ENCODE results near the gene ARMH3. TPM values are rescaled to one million over a fixed set of nuclear protein-coding genes. Genes with fewer than 3 reads are reported as not detected.

ARMH3 gene
- total RNA-seq, 2 donors from 2014 or later, result 5.6 to 8.3 TPM

DNA sequence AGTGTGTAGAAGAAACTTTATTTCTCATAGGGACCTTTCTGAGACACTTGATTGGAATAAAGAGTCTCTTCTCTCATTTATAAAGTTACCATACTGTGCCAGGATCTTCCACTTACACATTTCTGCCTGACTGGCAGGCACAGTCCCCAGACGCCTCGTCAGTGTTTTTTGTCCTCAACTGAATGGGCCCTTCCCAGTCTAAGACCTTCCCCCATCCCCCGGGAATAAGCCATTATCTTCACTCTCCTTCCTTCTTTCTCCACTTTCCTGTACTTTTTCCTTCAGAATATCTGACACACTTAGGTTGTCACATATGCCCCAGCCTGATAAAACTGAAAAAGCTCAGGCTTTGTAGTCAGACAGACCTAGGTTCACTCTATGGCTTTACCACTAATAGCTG is 177.1 kb downstream of the ARMH3 start:
- Histone ChIP-seq H3K27ac (no peak overlapping the region), H3K4me3 (no peak overlapping the region), H3K27me3 (no peaks in the 10 kb centered on the region), H3K36me3 (replicated peaks in 1 of 2; ENCODE audit: insufficient read depth in 1 of 2, low read depth in 2 of 2) (no peaks in the 10 kb centered on the region), H3K4me1 (no peaks in the 10 kb centered on the region), H3K9me3 (no peaks in the 10 kb centered on the region)
- ATAC-seq, result no peak
- intact Hi-C loops (cut with DNase I), result no loop called here
- 85 to 87% methylated on average over 3 of the region's 3 CpGs for WGBS, 2 donors
- TF ChIP-seq CTCF (IDR thresholded peaks at IDR 0.05), result no peak
- no peak for TF ChIP-seq POLR2A (IDR thresholded peaks at IDR 0.05)
- DNase-seq, result no peak

DNA sequence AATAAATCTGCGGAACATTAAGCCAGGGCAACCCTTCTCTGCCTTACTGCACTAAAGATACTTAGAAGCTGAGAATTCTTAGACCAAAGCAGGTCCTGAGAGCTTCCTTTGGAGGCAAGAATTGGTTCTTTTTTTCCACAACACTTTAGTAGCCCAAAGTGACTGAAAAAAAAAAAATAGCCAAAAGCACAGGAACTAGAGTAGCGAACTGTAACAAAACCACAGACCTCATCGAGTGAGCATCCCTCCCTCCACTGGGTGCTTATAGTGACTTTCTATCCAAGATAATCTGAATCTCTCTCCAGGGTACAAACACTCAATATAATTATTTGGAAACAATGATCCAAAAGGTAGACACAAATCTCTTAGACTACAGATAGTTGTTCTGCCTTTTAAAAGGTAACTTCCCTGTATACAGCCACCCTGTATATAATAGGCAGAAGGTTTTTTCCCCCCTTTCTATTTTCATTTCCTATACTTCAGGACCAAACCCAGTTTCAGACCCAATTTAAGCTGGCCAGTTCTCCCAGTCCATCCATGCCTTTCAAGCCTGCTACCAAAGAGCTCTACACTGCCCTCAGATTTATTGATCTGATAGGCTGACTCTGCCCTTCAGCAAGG is 180.8 kb downstream of the ARMH3 start:
- no peaks in the 10 kb centered on the region for H3K36me3 ChIP-seq (replicated peaks in 1 of 2; ENCODE audit: insufficient read depth in 1 of 2, low read depth in 2 of 2)
- no peak overlapping the region for H3K4me3 ChIP-seq
- intact Hi-C loops (cut with DNase I), result no loop called here
- H3K4me1 ChIP-seq, result no peaks in the 10 kb centered on the region
- H3K27me3 ChIP-seq, result no peaks in the 10 kb centered on the region
- DNase-seq (no peak), ATAC-seq (no peak)
- TF ChIP-seq POLR2A (IDR thresholded peaks at IDR 0.05) (no peak), CTCF (IDR thresholded peaks at IDR 0.05) (no peak)
- WGBS, 2 donors, result 73 to 92% methylated on average over 3 of the region's 3 CpGs
- no peak overlapping the region for H3K27ac ChIP-seq
- H3K9me3 ChIP-seq, result no peaks in the 10 kb centered on the region

DNA sequence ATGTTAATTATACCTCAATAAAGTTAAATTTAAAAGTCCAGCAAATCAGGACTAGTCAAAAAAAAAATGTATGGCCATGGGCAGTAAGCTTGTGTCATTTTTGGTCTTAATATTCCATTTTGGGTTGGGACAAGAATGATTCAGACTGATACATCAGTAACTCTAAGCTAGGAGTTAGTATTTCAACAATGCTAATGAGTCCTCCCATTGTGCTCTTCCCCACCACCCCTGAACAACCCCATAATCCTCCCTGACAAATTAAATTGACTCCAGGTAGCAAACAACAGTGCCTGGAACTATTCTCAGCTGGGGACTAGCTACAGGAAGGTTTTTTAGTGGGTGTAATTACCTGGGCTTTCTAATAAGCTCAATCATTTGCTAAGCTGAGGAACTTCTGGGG is 181.7 kb downstream of the ARMH3 start:
- Histone ChIP-seq H3K27me3 (no peaks in the 10 kb centered on the region), H3K4me1 (no peaks in the 10 kb centered on the region), H3K4me3 (no peak overlapping the region), H3K27ac (no peak overlapping the region), H3K9me3 (no peaks in the 10 kb centered on the region), H3K36me3 (replicated peaks in 1 of 2; ENCODE audit: insufficient read depth in 1 of 2, low read depth in 2 of 2) (no peaks in the 10 kb centered on the region)
- TF ChIP-seq CTCF (IDR thresholded peaks at IDR 0.05) (no peak), POLR2A (IDR thresholded peaks at IDR 0.05) (no peak)
- ATAC-seq (no peak), DNase-seq (no peak)
- intact Hi-C loops (cut with DNase I), result no loop called here

DNA sequence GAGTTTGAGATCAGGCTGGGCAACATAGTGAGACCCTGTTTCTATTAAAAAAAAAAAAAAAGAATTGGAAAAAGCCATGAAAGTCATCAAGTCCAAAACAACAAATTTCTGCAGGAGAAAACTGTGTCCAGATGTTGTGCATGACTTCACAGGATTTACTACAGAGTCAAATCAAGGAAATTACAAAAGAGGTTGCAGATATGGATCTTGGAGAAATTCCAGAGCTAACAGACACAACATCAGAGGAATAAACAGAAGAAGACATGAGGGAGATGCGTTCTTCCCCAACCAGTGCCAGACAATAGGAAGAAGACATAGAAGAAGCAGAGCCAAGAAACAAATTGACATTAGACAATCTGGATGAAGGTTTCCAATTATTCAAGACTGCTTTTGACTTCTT is 188.0 kb downstream of the ARMH3 start:
- Histone ChIP-seq H3K4me3 (no peak overlapping the region), H3K27me3 (no peaks in the 10 kb centered on the region), H3K36me3 (replicated peaks in 1 of 2; ENCODE audit: insufficient read depth in 1 of 2, low read depth in 2 of 2) (no peaks in the 10 kb centered on the region), H3K4me1 (no peaks in the 10 kb centered on the region), H3K27ac (no peak overlapping the region), H3K9me3 (no peaks in the 10 kb centered on the region)
- DNase-seq, result no peak
- 61 to 75% methylated on average over 1 of the region's 1 CpG for WGBS, 2 donors
- ATAC-seq, result no peak
- TF ChIP-seq POLR2A (IDR thresholded peaks at IDR 0.05), result no peak
- no peak for TF ChIP-seq CTCF (IDR thresholded peaks at IDR 0.05)
- intact Hi-C loops (cut with DNase I), result no loop called here

GRCh38 chr10:101859530-101859929 is 196.4 kb downstream of the ARMH3 start:
- Histone ChIP-seq H3K4me1 (peaks cover 7% of the 10 kb centered on the region), H3K4me3 (no peak overlapping the region), H3K36me3 (replicated peaks in 1 of 2; ENCODE audit: insufficient read depth in 1 of 2, low read depth in 2 of 2) (no peaks in the 10 kb centered on the region), H3K27ac (no peak overlapping the region), H3K9me3 (no peaks in the 10 kb centered on the region), H3K27me3 (no peaks in the 10 kb centered on the region)
- ATAC-seq (no peak), DNase-seq (no peak)
- 92 to 100% methylated on average over 2 of the region's 2 CpGs for WGBS, 2 donors
- no peak for TF ChIP-seq POLR2A (IDR thresholded peaks at IDR 0.05)
- no peak for TF ChIP-seq CTCF (IDR thresholded peaks at IDR 0.05)
- intact Hi-C loops (cut with DNase I), result no loop called here

All from body of pancreas (tissue), 4 donors.